Keratinocyte (primary cell): Measurements from ENCODE around the gene NEURL3. TPM values are rescaled to one million over a fixed set of nuclear protein-coding genes. Genes with fewer than 3 reads are reported as not detected.

Experiments used
- DNase-seq: peaks from one replicate; pipeline ENCODE4 v3.0.0-alpha.2; 2011; ENCODE audit warnings: low read depth, missing footprints, low spot score
- FAIRE-seq: peaks from 2 replicates; lab custom pipeline; 2011; peaks lifted over from hg19 to GRCh38; lab: Jason Lieb, UNC
- H2AFZ ChIP-seq: 2 replicates; pipeline ENCODE4 v1.6.0; 2012; ENCODE audit warnings: low read length, control low read depth, inconsistent platforms; ENCODE audit not compliant: control insufficient read depth
- H3K27ac ChIP-seq: 2 replicates; pipeline ENCODE4 v1.5.1; 2011; ENCODE audit warnings: low read length; ENCODE audit not compliant: control insufficient read depth, insufficient read depth
- H3K27me3 ChIP-seq: 3 replicates; pipeline ENCODE4 v1.6.0; 2011; ENCODE audit warnings: low read length; ENCODE audit not compliant: control insufficient read depth, insufficient read depth; ENCODE audit errors: extremely low read depth
- H3K36me3 ChIP-seq, 2 experiments: 2 replicates in 1 of 2; 3 replicates in 1 of 2; pipeline ENCODE4 v1.5.1; 2011; ENCODE audit warnings: low read length in 2 of 2, mild to moderate bottlenecking in 1 of 2; ENCODE audit not compliant: control insufficient read depth in 2 of 2, insufficient read depth in 2 of 2; ENCODE audit errors: extremely low read depth in 1 of 2
- H3K4me1 ChIP-seq: 3 replicates; pipeline ENCODE4 v1.5.1; 2011; ENCODE audit warnings: low read length; ENCODE audit not compliant: control insufficient read depth, insufficient read depth; ENCODE audit errors: extremely low read depth
- H3K4me2 ChIP-seq: 3 replicates; pipeline ENCODE4 v1.6.0; 2011; ENCODE audit warnings: low read depth, low read length; ENCODE audit not compliant: control insufficient read depth, insufficient read depth; ENCODE audit errors: extremely low read depth
- H3K4me3 ChIP-seq, 3 experiments: fragments of 200-600 bp in 1 of 3; sonication (generic) in 1 of 3; 2 replicates in 2 of 3; 3 replicates in 1 of 3; pipeline ENCODE4 v1.5.1; 2011 to 2016; ENCODE audit warnings: low read length in 3 of 3, mild to moderate bottlenecking in 3 of 3, control low read depth in 2 of 3, inconsistent platforms in 1 of 3, low read depth in 1 of 3, mixed read lengths in 1 of 3, mixed run types in 1 of 3, moderate library complexity in 1 of 3; ENCODE audit not compliant: control insufficient read depth in 2 of 3, insufficient read depth in 2 of 3; ENCODE audit errors: extremely low read depth in 1 of 3
- H3K79me2 ChIP-seq: 2 replicates; pipeline ENCODE4 v1.6.0; 2012; ENCODE audit warnings: low read length; ENCODE audit not compliant: control insufficient read depth, insufficient read depth
- H3K9ac ChIP-seq: 3 replicates; pipeline ENCODE4 v1.6.0; 2011; ENCODE audit warnings: low read length; ENCODE audit not compliant: control insufficient read depth, insufficient read depth; ENCODE audit errors: extremely low read depth
- H3K9me1 ChIP-seq: 3 replicates; pipeline ENCODE4 v1.6.0; 2011; ENCODE audit warnings: low read length; ENCODE audit not compliant: control insufficient read depth, insufficient read depth; ENCODE audit errors: extremely low read depth
- H3K9me3 ChIP-seq: 2 replicates; pipeline ENCODE4 v1.5.1; 2012; ENCODE audit warnings: low read depth, low read length; ENCODE audit not compliant: control insufficient read depth
- H4K20me1 ChIP-seq: 3 replicates; pipeline ENCODE4 v1.6.0; 2011; ENCODE audit warnings: low read length; ENCODE audit not compliant: control insufficient read depth, insufficient read depth; ENCODE audit errors: extremely low read depth
- EZH2 ChIP-seq: IDR thresholded peaks from one replicate; pipeline ENCODE4 v1.6.1; 2012; ENCODE audit warnings: inconsistent platforms, mild to moderate bottlenecking, low read length, moderate library complexity
- dilution Hi-C: fragments of 300-500 bp; cut with MboI; formaldehyde crosslinking; loops from one replicate; pipeline ENCODE4 v1.7.0; 2020; ENCODE audit warnings: low sequenced_read_pairs; ENCODE audit not compliant: extremely low pct_ligation_motif_present
- polyA plus RNA-seq, 5 experiments: library from polyadenylated mRNA; depleted of rRNA in 3 of 5; stranded (reverse) in 3 of 5; stranded (forward) in 1 of 5; unstranded in 1 of 5; fragments of >200 nt; gene quantifications; 1 replicate in 1 of 5; 2 replicates in 3 of 5; 3 replicates in 1 of 5; pipeline versions ENCODE4 v1.2.1 to v1.2.3, GENCODE V29; 2011 to 2012; ENCODE audit warnings: missing spikeins in 2 of 5, low read depth in 1 of 5, low replicate concordance in 1 of 5
- TF ChIP-seq, protein P1 (sequence below), 3 experiments: IDR thresholded peaks in 1 of 3; conservative IDR thresholded peaks in 1 of 3; optimal IDR thresholded peaks in 1 of 3; 2 replicates in 2 of 3; 3 replicates in 1 of 3; pipeline versions ENCODE3 to v1.5.1; 2011; ENCODE audit warnings: low read length in 3 of 3, mild to moderate bottlenecking in 3 of 3, moderate library complexity in 2 of 3, control low read depth in 1 of 3, inconsistent platforms in 1 of 3; ENCODE audit not compliant: insufficient read depth in 2 of 3; ENCODE audit errors: extremely low read depth in 1 of 3

The NEURL3 gene
- polyA plus RNA-seq, 1 donor (not counting 4 experiments of a cell fraction or from before 2014, with no cell fraction given), result not detected

GRCh38 chr2:96528006-96528699, 23.0 kb upstream of the NEURL3 start:
- no peaks in the 10 kb centered on the region for H3K9me1 ChIP-seq
- H3K4me2 ChIP-seq, result peak overlapping the region; percentile 16
- no peaks in the 10 kb centered on the region for H3K79me2 ChIP-seq
- peaks cover 36% of the 10 kb centered on the region for H3K27me3 ChIP-seq
- no peak overlapping the region for H3K9ac ChIP-seq
- no peak for FAIRE-seq
- no peak for DNase-seq
- no peak overlapping the region for H3K27ac ChIP-seq
- dilution Hi-C loops, result no loop called here
- no peaks in the 10 kb centered on the region for H3K36me3 ChIP-seq
- peaks cover 15% of the 10 kb centered on the region for H3K4me1 ChIP-seq
- H3K9me3 ChIP-seq, result no peaks in the 10 kb centered on the region
- H3K4me3 ChIP-seq, result no peak overlapping the region
- no peak overlapping the region for H2AFZ ChIP-seq
- no peaks in the 10 kb centered on the region for H4K20me1 ChIP-seq
- TF ChIP-seq EZH2, result no peak
- TF ChIP-seq, protein P1, sequence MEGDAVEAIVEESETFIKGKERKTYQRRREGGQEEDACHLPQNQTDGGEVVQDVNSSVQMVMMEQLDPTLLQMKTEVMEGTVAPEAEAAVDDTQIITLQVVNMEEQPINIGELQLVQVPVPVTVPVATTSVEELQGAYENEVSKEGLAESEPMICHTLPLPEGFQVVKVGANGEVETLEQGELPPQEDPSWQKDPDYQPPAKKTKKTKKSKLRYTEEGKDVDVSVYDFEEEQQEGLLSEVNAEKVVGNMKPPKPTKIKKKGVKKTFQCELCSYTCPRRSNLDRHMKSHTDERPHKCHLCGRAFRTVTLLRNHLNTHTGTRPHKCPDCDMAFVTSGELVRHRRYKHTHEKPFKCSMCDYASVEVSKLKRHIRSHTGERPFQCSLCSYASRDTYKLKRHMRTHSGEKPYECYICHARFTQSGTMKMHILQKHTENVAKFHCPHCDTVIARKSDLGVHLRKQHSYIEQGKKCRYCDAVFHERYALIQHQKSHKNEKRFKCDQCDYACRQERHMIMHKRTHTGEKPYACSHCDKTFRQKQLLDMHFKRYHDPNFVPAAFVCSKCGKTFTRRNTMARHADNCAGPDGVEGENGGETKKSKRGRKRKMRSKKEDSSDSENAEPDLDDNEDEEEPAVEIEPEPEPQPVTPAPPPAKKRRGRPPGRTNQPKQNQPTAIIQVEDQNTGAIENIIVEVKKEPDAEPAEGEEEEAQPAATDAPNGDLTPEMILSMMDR (optimal IDR thresholded peaks at IDR 0.05 in 1 of 3, IDR thresholded peaks at IDR 0.05 in 1 of 3, conservative IDR thresholded peaks at IDR 0.05 in 1 of 3; ENCODE audit: extremely low read depth in 1 of 3, insufficient read depth in 2 of 3, low read length in 3 of 3), result no peak

- Histone ChIP-seq H3K9me3 (no peaks in the 10 kb centered on the region), H3K4me2 (peak overlapping the region; percentile 64), H3K9me1 (no peaks in the 10 kb centered on the region), H4K20me1 (no peaks in the 10 kb centered on the region), H3K4me3 (peak overlapping the region in 2 of 3 experiments; percentile 51 to 56), H3K27ac (no peak overlapping the region), H3K27me3 (peaks cover 38% of the 10 kb centered on the region), H3K4me1 (peaks cover 8% of the 10 kb centered on the region), H3K79me2 (no peaks in the 10 kb centered on the region), H3K36me3 (no peaks in the 10 kb centered on the region), H3K9ac (peak overlapping the region; percentile 68), H2AFZ (peak overlapping the region; percentile 71)
- DNase-seq (no peak), FAIRE-seq (no peak)
- TF ChIP-seq EZH2, result no peak
- TF ChIP-seq, protein P1 (optimal IDR thresholded peaks at IDR 0.05 in 1 of 3, IDR thresholded peaks at IDR 0.05 in 1 of 3, conservative IDR thresholded peaks at IDR 0.05 in 1 of 3; ENCODE audit: extremely low read depth in 1 of 3, insufficient read depth in 2 of 3, low read length in 3 of 3), result no peak
- dilution Hi-C loops, result no loop called here
Observed at GRCh38 chr2:96527286-96528005, 22.3 kb upstream of the NEURL3 start.
